Cortex of kidney (tissue), 1 donor: Measurements from ENCODE around the gene FAM83F.

Source experiments
- DNase-seq: peaks from one replicate; lab custom pipeline; 2025; lab: John Stamatoyannopoulos, UW

FAM83F gene

GRCh38 chr22:39994041-39994565, 651 bp upstream of the FAM83F start:
- DNase-seq, result no peak

DNA sequence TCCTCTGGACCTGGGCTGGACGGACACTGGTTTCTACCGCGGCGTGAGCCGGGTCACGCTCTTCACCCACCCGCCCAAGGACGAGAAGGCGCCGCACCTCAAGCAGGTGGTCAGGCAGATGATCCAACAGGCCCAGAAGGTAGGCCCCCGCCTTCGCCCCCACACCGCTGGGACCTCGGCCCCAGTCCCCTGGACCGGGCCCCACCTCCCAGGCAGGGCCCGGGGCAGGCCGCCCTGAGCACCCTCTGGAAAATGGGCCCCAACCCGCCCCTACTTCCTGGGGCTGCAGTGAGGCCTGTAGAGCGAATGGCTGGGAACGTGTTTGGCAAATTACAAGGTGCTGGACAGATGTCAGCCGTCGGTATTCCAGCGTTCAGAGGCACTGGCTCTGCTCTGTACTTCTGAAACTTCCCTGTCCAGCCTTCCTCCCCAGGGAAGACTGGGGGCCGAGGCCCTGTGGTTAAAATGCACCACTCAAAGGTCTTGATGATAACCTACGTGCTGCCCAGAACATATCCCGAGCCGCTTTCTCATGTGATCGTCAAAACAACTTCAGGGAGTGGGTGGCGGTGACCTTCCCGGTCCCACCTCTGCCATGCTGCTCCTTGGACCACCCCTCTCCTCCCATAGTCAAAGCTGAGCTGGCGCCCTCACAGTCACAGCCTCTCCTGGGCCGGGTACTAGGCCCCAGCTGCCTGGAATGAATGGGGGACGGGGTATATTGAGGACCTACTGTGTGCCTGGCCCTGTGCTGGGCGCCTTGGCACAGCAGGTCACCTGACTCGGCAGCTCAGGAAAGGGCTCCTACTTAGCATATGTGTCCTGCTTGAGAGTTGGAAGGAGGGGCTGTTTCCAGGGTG, 869 bp downstream of the FAM83F start:
- no peak for DNase-seq

DNA sequence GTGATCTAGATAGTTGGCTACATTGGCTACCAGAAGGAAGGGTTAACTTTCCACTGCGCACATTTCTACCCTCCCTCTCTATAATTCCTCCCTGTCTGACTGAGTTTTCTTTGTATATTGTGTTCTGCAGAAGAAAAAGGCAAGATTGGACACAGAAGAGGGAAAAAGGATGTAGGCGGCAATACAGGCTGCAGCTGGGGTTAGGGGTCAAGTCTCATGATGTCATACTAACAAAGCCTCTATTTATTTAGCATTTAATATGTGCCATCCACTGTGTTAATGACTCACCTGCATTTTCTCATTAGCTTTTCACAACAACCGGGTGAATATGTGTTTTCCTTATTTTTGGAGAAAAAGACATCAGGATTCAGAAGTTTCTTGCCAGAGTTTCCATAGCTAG, 2.0 kb downstream of the FAM83F start:
- DNase-seq, result no peak

- DNase-seq, result no peak
These were observed 2.7 kb downstream of the FAM83F start for GRCh38 chr22:39997421-39997820.

DNA sequence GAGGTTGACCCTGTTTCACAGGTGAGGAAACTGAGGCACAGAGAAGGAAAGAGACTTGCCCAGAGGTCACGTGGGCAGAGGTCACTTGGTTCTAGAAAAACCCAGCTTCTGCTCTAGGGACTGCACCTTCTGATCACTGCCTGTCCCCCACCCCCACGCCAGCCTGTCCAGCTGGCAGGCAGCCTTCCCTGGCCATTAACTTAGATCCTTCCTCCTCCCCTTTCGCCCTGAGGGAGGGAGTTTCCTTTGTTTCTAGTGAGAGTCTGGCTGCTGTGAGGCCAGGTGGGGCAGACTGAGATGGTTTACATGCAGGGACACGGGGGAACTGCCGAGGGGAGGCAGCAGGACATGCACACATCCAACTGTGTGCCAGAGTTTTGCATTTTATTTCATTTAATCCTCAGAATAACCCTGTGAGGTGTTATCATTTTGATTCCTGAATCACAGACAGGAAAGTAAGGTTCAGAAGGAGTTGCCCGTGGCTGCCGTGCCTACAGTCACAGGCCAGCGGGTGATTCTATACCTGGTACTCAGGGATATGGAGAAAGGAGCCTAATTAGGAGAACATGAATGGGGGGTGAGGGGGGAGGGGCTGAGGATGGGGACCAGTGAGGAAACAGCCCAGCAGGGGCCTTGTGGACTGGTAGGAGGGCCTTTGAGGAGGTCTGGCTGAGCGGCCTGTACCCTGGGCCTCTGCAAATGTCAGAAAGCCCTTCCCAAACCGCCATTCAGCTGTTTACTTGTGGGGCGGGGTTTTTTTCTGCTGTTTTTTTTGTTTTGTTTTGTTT, 3.4 kb downstream of the FAM83F start:
- no peak for DNase-seq

DNA sequence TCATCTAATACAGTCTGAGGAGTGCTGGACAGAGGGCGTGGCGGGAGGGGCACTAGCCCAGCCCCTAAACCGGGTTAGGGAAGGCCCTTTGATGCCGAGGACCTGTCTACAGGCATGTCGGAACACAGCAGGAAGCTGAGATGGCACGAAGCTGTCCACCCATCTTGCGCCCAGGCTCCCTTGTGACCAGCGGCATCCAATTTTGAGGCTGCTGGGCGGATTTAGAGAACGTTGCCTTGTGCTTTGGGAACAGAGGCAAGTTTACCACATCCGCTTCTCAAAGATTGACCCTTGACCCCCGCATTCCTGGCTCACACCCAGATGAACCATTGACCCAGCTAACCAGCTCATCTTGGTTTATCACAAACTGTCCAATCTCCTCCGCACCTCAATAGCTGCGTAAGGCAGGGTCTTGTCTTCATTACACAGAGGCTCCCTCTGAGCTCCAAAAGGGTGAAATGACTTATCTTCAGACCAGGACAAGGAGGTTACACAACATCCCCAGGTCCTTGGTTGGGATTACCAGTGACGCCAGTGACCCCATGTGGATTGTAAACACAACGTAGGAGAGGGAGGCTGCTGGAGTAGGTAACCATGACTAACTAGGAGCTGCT, 4.5 kb downstream of the FAM83F start:
- no peak for DNase-seq

GRCh38 chr22:40000171-40000570, 5.4 kb downstream of the FAM83F start:
- DNase-seq, result no peak

- DNase-seq, result no peak
These were observed 6.4 kb downstream of the FAM83F start for GRCh38 chr22:40001106-40001505.

- no peak for DNase-seq
These were observed 7.2 kb downstream of the FAM83F start for GRCh38 chr22:40001800-40002577.

- DNase-seq, result no peak
These were observed 8.4 kb downstream of the FAM83F start for GRCh38 chr22:40002935-40003715.

DNA sequence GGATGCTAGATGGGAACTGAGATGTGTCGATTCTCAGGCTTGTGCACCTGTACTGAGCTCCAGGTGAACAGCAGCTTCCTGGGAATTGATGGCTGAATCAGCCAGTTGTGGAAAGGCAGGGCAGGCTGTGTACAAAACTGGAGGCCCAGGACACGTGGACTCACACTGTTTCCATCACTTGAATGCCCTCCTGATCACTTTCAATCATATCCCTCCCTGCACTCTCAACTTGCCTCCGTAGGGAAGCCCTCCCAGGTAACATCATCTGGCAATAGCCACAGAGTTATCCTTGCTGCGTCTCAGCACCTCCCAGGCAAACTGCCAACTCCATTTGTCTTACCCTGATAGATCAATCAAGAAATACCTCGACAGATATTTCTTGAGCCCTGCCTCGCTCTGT, 10.1 kb downstream of the FAM83F start:
- DNase-seq, result no peak

DNA sequence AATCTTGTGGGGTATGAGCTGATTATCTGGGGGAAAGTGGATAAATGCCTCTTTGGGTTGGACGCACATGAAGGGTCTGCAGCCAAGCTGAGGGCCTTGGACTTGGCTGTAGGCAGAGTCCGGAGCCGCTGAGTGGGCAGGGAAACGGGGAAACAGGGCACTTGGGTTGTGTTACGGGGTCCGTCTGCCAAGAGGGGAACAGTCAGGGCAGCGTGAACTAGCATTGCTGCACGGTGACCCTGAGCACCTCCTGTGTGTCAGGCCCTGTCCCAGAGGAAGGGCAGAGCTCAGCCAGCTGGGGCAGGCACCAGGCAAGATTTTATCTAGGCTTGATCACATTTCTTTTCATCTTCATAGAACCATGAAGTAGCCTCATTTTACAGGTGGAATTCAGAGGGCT, 11.9 kb downstream of the FAM83F start:
- DNase-seq, result no peak

- no peak for DNase-seq
These were observed 13.3 kb downstream of the FAM83F start for GRCh38 chr22:40007853-40008710.

DNA sequence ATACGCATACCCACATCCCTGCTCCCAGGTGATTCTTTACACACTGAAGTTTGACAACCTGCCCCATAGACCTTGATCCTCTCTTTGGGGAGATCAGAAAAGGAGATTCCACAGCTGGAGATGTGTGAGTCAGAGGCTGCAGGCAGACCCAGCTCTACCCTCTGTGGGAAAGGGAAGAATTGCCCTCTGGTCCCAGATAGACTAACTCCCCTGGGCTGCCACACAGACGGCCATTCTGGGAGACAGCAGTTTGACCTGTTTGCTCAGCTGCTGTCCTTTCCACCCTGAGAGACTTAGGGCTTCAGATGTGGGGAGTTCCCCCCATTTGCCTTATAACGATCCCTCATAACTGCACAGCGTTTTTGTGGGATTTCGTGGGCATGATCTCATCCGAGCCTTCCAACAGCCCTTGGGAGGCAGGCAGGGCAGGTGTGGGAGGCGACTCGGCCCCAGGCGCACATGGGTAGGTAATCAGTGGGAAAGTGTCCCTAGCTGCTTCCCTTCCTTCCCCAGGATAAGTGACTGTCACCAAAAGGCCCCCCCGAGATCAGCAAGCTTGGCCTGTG, 14.1 kb downstream of the FAM83F start:
- DNase-seq, result no peak

GRCh38 chr22:40009292-40009774, 14.6 kb downstream of the FAM83F start:
- DNase-seq, result no peak

DNA sequence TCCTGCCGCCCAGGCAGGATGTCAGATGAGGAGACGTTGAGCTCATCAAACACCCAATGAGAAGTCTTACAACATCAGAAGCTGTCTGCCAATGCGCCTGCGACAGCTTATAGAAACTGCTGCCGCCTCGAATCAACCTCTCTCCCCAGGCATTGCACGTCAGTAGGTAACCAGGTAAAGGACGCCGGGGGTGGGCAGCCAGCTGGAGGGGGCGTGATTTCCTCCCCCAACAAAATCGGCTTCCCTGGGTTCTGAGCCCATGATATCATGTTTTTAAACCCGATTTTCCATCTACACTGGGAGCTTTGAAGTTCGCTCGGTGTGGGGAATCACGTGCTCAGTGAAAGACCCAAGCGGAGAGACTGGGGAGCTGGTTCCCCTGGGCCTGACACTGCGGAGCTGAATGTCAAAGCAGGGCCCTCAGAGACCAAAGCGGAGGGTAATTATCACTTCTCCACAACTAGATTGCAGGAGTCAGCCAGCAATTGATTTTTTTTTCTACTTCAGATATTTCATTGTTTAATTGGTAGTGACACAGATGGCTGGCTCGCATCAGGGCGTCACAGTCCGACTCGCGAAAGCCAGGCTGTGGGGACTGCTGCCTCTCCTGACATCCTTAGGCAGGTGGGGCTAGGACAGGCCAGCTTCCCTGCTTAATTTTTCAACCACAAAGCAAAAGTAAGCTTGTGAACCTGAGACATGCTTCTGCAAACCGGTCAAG, 15.4 kb downstream of the FAM83F start:
- DNase-seq, result no peak

DNA sequence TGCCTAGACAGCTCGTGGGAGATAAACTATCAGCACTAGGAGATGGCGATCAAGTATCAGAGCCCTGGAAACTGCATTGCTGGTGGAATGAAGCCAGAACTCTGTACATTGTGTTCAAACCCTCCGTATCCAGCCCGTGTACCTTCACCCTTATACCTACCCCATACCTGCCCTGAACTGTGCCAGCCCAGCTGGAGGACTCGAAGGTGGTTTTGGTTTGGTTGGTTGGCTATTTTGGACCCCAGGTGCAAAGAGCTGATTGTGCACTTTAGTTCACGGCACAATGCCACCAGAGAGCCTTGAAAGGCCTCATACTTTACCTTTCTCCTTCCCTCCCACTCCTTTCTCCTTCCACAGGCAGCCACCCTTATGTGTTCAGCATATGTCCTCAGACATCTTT, 16.0 kb downstream of the FAM83F start:
- DNase-seq, result no peak

DNA sequence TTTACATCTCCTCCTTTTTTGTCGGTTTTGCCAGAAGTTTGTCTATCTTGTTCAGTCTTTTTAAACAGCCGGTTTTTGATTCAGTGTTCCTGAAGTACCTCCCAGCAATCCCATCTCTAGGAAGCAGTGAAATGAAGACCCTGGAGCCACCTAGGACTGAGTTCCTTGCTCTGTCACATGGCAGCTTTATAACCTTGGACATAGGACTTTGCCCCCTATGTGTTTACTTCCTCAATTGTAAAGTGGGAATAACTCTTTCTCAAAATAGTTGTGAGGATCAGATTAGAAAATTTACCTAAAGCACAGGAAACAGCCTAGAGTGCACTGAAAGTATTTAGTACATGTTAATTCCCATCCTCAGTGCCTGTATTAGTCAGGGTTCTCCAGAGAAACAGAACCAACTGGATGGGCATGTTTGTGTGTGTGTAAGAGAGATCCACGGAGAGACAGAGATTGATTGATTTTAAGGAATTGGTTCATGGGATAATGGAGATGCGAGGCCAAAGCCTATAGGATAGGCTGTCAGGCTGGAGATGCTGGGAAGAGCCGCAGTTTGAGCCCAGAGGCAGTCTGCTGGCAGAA, 20.0 kb downstream of the FAM83F start:
- no peak for DNase-seq
